C4-2B (cell line): ENCODE measurements around the gene BPNT1.

ENCODE experiments used
- H3K27ac ChIP-seq: fragments of 450-650 bp; 2 replicates; pipeline ENCODE4 v1.5.1; 2017
- CTCF ChIP-seq: fragments of 450-650 bp; conservative IDR thresholded peaks from 2 replicates; pipeline ENCODE4 v1.5.1; 2017; ENCODE audit warnings: mild to moderate bottlenecking
- ZFX ChIP-seq: fragments of 450-650 bp; IDR thresholded peaks from 2 replicates; pipeline ENCODE4 v1.6.1; 2017

Gene BPNT1

GRCh38 chr1:220031287-220031686 is 58.3 kb downstream of the BPNT1 start:
- TF ChIP-seq CTCF (no peak), ZFX (no peak)
- H3K27ac ChIP-seq = no peak overlapping the region

- no peak overlapping the region for H3K27ac ChIP-seq
- TF ChIP-seq CTCF (no peak), ZFX (no peak)
These were observed 61.2 kb downstream of the BPNT1 start for GRCh38 chr1:220028346-220028895.

- TF ChIP-seq ZFX (no peak), CTCF (no peak)
- no peak overlapping the region for H3K27ac ChIP-seq
These were observed 70.5 kb downstream of the BPNT1 start for GRCh38 chr1:220019071-220019470.

- TF ChIP-seq CTCF (no peak), ZFX (no peak)
- no peak overlapping the region for H3K27ac ChIP-seq
These were observed 76.1 kb downstream of the BPNT1 start for GRCh38 chr1:220013497-220013896.

- TF ChIP-seq CTCF (no peak; the same call in 1 of the 2 replicates), ZFX (no peak)
- no peak overlapping the region for H3K27ac ChIP-seq
These were observed 77.3 kb downstream of the BPNT1 start for GRCh38 chr1:220012259-220012658.

- H3K27ac ChIP-seq = no peak overlapping the region
- no peak for TF ChIP-seq ZFX
- TF ChIP-seq CTCF = no peak
These were observed 78.0 kb downstream of the BPNT1 start for GRCh38 chr1:220011620-220012019.
